GM21390 (cell line): ENCODE results near the gene MBOAT2.
"Not testable (repeated sequence)": the region's sequence is repeated elsewhere in the genome, so short reads cannot be mapped to it uniquely, and the experiment has no call there.

Experiments
- ATAC-seq: cut with Tn5 transposase; IDR thresholded peaks from one replicate; pipeline ENCODE4 v1.9.1; 2021; ENCODE audit not compliant: unreplicated experiment

MBOAT2 gene, protein sequence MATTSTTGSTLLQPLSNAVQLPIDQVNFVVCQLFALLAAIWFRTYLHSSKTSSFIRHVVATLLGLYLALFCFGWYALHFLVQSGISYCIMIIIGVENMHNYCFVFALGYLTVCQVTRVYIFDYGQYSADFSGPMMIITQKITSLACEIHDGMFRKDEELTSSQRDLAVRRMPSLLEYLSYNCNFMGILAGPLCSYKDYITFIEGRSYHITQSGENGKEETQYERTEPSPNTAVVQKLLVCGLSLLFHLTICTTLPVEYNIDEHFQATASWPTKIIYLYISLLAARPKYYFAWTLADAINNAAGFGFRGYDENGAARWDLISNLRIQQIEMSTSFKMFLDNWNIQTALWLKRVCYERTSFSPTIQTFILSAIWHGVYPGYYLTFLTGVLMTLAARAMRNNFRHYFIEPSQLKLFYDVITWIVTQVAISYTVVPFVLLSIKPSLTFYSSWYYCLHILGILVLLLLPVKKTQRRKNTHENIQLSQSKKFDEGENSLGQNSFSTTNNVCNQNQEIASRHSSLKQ

DNA sequence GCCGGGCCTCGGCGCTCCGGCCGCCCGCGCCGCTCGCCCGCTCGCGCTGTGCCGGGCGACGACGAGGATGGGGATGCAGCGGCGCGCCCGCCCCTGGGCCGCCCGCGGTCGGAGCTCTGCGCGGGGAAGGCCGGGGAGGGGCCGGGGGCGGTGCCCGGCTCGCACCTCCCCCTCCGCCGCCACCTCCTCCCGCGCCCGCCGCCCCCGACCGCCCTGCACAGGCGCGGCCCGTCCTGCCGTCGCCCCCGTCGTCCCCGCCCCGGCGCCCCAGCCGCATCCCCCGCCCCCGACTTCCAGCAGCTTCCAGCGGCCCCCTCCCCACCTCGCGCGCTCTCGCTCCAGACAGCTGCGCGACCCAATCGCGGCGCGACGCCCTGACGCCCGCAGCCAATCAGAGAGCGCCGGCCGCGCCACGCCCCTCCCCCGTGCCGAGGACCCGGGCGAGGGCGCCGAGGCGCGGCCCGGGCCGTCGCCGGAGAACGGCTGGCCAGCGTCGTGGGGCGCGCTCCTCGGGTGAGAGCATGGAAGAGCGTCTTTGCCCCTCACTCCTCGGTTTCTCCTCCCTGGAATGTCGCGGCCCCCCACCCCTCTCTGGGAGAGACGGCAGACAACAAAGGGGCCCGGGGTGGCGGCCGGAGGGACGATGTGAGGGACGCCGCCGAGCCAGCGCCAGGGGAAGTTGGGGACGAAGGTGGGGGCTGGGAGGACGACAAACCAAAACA, at the start of gene MBOAT2:
Gene MBOAT2 (minus strand): TSS at position 69 of the 722 bp plus-strand sequence. CDS start 70 bp downstream, outside the sequence.
- ATAC-seq = peak; percentile 93

- ATAC-seq = no peak
Observed at GRCh38 chr2:9052821-9053533, 49.5 kb upstream of the MBOAT2 start.

DNA sequence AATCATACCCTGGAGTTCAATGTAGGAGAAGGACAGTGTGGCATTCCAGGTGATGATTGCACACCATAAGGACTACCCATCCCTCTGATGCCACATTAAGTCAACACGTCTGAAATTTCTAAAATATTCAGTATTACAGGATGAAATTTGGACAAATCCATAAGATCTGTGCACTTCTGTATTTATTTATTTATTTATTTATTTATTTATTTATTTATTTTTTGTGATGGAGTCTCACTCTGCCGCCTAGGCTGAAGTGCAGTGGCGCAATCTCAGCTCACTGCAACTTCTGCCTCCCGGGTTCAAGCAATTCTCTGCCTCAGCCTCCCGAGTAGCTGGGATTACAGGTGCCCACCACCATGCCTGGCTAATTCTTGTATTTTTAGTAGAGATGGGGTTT, 48.0 kb upstream of the MBOAT2 start:
- ATAC-seq = not testable (repeated sequence)

- no peak for ATAC-seq
Observed at GRCh38 chr2:9050122-9050809, 46.8 kb upstream of the MBOAT2 start.

- ATAC-seq = no peak
Observed at GRCh38 chr2:9045595-9045994, 42.1 kb upstream of the MBOAT2 start.

GRCh38 chr2:9043491-9043890, 40.0 kb upstream of the MBOAT2 start:
- ATAC-seq = not testable (repeated sequence)

DNA sequence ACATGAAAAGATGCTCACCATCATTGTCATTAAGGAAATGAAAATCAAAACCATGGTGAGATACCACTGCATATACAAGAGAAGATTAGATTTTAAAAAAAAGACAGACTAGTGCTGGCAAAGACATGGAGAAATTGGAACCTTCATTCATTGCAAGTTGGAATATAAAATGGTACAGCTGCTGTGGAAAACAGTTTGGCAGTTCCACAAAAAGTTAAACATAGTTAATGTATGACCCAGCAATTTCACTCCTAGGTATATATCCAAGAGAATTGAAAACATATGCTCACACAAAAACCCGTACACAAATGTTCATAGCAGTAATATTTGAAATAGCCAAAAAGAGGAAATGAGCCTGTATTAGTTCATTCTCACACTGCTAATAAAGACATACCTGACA, 33.7 kb upstream of the MBOAT2 start:
- ATAC-seq = no peak

GRCh38 chr2:9033385-9034168, 30.1 kb upstream of the MBOAT2 start:
- no peak for ATAC-seq

GRCh38 chr2:9032536-9033255, 29.2 kb upstream of the MBOAT2 start:
- no peak for ATAC-seq

- no peak for ATAC-seq
Observed at GRCh38 chr2:9032121-9032520, 28.6 kb upstream of the MBOAT2 start.

- ATAC-seq = no peak
Observed at GRCh38 chr2:9031246-9031645, 27.8 kb upstream of the MBOAT2 start.

DNA sequence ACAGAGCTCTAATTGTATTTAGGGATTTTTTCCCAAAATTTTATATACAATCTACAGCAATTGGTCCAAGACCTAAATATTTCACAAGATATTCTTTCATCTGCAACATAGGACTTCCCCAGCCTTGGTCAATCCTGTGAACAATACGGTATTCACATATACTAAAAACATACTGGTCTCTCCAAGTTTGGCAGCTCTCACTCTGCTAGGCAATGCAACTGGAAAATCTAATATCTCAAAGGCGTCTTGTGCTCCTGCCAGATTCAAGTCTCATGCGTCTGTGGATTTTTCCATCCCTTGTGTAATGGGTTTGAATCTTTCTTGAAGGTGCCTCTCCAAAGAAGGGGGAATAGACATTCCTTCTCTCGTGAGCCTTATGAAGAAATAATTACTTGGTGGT, 27.4 kb upstream of the MBOAT2 start:
- ATAC-seq = no peak

DNA sequence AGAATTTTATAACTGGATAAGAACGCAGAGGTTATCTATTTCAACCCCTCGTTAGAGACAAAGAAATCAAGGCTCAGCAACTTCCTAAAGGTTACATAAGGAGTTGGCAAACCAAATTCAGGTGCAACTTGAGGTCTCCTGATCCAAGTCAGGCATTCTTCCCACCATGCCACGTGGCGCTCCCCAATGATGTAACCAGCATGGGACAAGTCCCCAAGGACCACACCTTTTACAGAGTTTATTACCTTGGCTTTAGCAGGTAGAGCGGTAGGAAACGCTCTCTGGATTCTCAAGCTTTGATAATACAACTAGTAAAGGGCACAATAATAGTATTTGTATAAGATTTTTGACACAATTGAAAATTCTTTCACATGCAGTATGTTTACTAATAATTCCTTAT, 26.7 kb upstream of the MBOAT2 start:
- no peak for ATAC-seq

GRCh38 chr2:9029721-9030120, 26.2 kb upstream of the MBOAT2 start:
- no peak for ATAC-seq

DNA sequence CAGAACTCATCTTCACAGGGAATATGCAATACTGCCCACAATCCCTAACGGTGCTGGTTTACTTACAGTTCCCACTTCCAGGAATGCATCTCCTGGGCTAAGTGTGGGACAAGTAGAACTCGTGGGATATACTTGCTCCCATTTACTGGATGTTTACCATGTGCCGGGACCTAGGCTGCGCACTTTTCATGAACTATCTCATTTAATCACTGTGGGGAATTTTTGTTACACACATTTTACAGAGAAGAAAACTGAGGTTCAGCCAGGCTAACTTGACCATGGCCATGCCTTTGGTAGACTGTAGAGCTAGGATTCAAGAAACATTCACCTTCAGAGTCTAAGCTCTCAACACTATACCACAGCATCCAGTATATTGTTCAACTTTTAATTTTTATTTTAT, 24.4 kb upstream of the MBOAT2 start:
- no peak for ATAC-seq

DNA sequence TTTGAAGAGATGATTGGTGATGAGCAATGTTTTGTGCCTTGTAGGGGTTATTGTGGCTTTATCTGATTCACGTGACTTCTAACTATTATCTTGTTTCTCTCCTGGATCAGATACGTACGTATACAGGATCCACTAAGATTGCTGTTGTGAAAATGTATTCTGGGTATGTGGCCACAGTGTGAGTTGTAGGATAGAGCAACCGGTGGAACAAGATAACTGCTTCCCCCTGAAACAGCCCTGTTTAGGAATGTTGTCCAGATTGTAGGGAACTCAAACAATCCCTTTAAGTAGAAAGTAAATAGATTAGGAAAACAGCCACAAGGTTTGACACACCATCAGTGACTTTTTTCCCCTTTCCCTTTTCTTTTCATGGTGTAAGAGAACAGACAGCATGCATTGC, 22.3 kb upstream of the MBOAT2 start:
- ATAC-seq = no peak

DNA sequence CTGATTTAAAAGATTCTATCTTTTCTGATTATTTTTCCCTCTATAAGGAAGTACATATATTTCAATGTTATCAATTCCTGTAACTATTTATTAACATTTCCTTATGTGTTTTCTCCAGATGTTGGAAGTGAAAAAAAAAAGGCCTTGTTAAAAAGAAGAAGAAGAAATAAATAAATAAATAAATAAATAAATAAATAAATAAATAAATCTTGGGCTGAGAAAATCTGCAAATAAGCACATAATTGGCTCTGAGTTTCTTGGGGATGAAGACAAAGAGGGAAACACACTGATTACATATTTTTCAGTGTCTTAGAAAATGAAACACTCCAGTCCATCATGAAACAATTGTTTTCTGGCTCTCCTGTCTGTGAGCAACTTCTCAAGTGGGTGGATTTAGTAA, 21.1 kb upstream of the MBOAT2 start:
- no peak for ATAC-seq

DNA sequence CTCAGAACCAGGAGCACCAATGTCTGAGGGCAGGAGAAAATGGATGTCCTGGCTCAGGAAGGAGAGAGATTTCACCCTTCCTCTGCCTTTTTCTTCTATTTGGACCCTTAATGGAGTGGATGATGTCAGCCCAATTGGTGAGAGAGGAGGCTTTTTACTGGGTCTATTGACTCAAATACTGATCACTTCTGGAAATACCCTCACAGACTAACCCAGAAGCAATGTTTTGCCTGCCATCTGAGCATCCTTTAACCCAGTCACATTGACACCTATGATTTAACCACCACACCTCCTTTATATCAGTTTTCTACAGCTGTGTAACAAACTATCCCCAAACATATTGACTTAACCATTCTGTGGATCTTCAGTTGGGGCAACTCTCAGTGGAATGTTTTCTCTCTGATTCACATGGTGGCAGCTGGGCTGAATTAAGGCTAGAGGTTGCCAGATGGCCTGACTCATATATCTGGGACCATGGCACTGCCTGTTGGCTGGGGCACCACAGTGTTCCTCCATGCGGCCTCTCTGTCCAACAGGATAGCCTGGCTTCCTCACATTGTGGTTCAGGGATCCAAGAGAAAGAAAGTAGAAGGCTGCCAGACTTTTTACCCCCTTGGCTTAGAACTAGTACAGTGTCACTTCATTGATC, 18.2 kb upstream of the MBOAT2 start:
- ATAC-seq = no peak

- ATAC-seq = no peak
Observed at GRCh38 chr2:9020267-9020666, 16.8 kb upstream of the MBOAT2 start.
